HG03558 (cell line): ENCODE results near the gene MCEE.
A peak's percentile ranks its signal among the peaks of the same experiment; 100 is the strongest.
"Not testable (repeated sequence)": the region's sequence is repeated elsewhere in the genome, so short reads cannot be mapped to it uniquely, and the experiment has no call there.

ENCODE experiments used
- ATAC-seq: cut with Tn5 transposase; IDR thresholded peaks from one replicate; pipeline ENCODE4 v1.9.1; 2021; ENCODE audit warnings: moderate number of reproducible peaks; ENCODE audit not compliant: unreplicated experiment; ENCODE audit errors: extremely low read depth

Gene MCEE

DNA sequence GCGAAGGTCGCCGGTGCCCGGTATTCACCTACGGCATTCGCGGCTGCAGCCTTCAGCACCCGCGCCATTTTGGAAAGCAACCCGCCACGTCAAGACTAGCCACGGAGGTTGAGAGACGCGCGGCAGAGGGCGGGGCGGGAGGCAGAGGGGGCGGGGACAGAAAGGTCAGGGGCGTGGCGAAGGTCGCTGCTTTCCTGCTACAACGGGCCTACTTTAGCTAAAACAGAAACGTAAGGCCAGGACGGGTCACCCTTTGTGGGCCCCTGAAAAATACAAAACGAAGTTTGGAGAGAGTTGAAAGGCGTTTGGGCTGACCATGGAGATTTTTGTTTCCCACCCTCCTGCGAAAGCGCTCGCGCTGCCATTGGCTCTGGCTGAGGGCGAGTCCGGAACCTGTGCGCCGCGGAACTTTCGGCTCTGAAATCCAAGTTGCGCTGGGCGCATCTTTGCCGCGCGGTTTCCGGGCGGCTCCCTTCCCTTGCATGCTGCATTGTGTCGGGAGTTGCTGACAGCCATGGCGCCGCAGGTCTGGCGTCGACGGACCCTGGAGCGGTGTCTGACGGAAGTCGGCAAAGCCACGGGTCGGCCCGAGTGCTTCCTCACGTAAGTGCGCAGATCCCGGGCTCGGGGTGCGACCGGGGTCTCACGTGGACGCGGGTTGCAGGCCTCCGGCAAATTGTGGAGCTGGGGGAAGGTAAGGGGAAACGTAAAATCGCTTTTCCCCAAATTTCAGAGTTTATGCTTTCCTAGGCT, at the start of gene MCEE, which contains the start of gene MPHOSPH10:
Gene MCEE, minus strand, starts transcription at position 78 of the 753 bp plus-strand sequence. Its CDS starts 10 bp downstream, at position 68.
Gene MPHOSPH10, plus strand, starts transcription at position 483 of the 753 bp plus-strand sequence. Its CDS starts 32 bp downstream, at position 515.
- peak; percentile 81 for ATAC-seq

DNA sequence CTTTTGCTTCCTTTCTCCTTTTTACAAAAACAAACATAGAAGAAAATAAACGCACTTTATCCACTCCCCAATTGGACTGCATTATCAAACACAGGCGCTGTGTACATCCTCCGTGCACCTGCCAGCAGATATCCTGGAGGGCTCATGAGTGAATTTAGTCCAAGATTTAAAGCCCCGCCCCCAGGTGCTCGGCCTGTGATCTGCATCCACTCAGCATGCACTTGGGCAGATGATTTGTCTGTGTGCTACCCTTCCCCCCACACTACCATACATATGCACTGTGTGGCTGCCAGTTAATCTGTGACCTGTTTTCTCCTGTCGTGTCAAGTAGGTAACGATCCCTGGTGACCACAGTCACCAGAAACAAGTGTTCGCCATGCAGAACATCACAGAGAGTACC, 48.8 kb upstream of the MCEE start:
- not testable (repeated sequence) for ATAC-seq

DNA sequence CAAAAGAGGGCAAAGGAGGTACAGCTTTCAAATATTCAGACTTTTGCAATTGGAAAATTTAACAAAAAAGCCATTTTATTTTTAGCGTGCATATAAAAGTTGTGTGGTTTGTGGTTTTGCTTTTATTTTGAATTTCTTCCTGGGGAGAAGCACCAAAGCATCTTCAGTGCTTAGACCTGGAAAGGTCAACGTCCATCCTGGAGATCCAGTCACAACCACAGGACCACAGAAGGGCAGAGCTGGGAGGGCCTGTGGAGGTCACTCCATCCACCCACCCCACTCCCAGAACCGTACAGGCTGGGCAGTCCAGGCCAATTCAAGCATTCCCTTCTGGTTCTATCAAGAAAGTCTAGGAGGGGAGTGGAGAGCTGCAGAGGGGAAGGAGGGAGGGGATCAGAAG, 44.2 kb upstream of the MCEE start:
- ATAC-seq = no peak

DNA sequence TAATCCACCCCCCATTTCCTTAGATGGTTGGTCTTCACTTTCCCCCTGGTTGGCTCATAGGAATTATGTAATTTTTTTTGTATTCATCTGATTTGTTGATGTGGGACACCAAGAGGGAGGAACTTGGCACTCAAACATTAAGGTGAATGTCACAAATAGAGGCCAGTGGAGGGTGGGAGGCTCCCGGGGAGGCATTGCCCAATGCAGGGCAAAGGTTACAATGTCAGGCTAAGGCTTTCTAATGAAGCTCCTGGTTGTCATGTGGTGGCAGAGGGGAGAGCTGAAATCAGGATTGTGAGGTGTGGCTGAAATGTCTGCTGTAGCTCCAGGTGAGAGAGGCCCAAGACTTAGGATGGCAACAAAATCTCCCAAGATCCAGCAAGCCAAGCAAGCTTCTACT, 43.1 kb upstream of the MCEE start:
- no peak for ATAC-seq

DNA sequence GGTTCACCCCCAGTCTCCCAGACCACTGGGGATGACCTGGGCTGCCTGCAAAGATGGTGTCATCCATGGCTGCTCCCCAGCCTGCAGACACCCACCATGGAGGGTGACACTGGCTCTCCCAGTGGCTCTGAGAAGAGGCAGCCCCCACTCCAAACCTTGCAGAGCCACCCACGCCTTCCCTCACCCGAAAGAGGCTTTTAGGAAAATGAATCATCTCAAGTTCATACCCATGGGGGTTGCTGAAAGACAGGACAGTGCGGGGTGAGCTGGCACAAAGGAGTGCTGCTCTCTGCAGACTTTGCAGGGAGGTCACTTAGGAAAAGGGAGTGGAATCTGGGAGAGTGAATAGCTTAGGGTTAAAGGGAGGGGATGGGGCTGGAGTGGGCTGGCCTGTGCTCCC, 36.8 kb upstream of the MCEE start:
- no peak for ATAC-seq

DNA sequence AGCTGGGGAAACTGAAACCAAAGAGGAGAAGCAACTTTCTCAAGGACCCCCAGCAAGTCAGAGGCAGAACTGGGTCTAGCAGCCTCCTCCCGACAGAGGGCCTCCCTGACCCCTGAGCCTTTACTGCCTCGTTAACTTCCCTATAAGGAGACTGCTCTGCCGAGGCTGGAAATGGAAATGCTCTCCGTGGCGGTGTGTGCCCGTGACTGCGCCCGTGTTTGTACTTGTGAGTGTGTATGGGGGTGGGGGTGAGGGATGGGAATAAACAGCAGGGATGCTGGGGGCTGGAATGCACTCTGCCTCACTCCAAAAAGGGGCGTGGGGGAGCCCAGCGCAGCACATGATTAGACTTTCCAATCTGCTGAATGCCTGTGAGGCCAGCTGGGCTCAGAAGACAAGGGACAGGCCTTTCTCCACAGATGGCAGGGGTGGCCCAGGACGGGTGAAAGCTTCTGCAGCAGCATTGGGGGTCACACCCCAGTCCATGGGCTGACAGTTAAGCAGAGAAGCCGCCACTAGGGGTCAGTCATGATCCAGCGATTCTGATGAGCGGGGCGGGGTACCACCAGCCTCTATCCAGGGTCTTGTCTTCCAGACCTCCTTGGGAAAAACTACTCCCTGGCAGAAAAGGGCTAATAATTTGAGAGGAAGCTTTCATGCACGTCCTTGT, 27.2 kb upstream of the MCEE start:
- no peak for ATAC-seq

DNA sequence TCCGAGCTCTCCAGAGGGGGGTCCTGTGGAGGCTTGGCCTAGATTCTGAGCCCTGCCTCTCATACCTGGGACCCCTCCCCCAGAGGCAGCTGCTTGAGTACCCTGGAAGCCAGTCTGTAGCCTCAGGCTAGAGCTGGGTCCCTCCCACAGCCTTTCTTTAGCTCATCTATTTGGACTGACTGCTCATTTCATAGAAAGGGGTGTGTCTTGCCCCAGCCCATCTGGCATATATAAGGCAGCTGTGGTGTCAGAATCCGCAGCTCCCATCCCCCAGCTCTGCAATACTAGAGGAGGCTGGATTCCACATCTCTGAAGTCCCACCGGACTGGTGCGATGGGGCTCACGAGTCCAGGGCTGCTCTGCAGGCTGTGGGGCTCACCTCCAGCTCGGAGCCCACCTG, 26.5 kb upstream of the MCEE start:
- ATAC-seq = no peak

DNA sequence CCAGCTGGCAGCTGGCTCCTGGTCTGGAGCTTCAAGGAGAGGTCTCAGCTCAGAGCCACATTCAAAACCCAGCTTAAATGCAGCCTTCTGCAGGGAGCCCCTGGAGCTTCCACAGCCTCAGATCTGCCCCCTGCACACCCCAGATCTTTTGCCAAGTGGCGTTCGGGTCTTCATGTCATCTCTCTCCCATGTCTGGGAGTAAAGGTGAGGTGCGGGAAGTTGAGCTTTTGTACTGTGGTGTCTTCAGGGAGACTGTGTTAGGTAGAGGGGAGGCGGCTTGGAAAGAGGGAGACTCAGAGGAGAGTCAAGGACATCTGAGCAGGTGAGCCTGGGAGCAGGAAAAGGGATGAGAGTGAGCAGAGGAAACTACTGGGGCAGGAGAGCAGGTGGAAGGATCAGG, 25.8 kb upstream of the MCEE start:
- ATAC-seq = no peak

DNA sequence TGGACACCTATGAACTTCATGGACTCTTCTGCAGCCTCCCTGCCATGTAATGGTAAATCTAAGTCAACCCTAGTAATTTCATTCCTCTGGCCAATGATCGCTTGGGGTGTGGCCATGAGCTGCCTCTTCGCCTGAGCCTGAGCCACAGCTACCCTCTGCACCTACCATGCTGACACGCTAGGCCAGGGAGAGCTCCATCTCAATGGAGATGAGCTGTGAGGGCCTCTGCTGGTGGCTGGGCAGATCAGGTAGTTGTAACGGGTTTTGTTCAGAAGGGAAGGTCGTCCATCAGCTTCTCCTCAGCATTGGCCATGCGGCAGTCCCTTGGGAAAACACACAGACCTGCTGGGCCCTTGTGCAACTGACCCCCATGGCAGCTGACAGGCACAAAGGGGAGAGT, 24.8 kb upstream of the MCEE start:
- ATAC-seq = no peak

DNA sequence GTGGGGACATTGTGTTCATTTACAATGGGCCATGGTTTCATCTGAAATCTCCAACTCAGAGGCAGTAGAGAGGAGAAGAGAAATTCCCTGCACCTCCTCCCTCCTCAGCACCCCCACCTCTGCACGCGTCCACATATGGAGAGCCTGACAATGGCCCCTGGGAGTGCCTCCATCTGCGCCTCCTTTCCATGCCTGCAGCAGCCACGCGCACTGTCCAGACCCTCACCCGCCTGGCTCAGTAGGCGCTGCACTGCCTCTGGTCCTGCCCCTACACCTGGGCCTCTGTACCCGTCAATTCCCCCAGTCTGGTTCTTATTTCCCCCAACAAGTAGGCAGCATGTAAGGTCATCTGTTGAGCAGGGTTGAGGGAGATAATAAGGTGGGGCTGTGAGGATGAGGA, 24.2 kb upstream of the MCEE start:
- no peak for ATAC-seq

DNA sequence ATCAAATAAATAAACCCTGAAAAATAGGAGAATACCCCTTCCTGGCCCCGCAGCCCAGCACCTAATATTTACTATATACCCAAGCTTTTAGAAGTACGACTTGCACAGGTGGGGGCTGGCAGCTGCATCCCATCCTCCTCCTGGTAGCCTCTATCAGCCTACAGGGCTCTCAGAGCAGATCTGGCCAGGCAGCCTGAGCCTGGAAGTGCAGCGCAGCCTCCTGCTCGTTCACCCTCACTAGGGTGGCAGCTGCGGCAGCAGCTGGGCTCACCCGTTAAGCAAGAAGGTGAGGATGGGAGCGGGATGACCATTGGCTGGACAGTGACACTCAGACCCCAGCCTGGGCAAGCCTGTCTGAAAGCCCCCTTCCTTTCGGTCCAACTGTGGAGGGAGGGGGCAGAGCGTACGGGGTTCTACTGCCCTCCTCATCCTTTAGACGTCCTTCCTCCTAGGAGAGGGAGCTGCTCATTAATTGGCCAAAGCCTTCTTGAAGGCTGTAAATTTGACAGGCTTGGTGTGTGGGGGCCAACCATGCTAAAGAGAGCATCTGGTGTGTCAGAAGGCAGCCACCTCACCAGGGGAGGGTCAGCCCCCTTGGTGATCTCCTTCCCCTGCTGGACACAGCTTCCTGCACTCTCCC, 23.7 kb upstream of the MCEE start:
- no peak for ATAC-seq

DNA sequence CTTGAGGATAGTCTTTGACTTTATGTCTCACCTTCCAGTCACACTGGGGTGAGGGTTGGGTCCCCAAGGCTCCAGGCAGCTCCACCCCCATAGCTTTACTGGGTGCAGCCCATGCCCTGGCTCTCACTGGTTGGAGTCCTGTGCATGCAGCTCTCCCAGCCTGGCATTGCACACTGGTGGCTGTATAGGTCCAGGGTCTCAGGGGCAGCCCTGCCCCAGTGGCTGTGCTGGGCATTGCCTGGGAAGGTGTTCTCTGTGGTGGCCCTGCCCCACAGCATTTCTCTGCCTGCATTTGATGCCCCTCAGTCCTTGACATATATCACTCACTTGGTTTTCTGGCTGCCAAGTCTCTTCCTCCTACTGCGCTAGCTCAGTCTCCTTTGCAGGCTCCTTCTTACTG, 21.6 kb upstream of the MCEE start:
- no peak for ATAC-seq

DNA sequence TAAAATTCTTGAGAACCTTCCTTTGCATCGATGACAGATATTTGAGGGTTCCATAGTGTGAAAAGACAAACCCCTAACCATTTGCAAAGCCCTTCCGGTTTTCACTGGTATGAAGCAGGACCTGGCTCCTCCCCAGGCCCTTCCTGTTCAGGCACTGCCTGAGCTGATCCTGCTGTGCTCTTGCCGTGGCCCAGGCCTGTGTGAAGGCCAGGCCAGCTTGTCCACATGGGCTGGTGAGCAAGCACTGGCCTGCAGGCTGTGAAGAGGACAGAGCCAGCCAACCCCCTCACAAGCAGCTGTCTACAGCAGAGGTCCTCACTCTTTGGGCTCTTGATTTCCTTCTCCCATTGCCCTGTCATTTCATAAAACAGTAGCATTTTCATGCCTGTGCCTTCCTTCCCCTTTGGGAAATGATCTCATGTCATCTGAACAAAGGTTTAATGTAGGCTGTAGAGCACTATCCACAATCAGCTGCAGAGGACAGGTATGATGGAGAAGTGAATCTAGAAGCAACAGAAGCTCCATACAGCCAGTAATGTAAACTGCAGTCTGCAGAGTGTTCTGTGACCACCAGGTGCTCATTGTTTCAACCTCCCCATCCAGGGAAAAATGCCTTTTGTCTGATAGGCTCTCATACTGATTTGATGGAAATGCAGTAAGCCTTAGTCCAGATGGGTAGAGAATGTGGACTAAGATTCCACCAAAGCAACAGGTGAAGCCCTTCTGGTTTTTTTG, 20.2 kb upstream of the MCEE start:
- ATAC-seq = no peak

DNA sequence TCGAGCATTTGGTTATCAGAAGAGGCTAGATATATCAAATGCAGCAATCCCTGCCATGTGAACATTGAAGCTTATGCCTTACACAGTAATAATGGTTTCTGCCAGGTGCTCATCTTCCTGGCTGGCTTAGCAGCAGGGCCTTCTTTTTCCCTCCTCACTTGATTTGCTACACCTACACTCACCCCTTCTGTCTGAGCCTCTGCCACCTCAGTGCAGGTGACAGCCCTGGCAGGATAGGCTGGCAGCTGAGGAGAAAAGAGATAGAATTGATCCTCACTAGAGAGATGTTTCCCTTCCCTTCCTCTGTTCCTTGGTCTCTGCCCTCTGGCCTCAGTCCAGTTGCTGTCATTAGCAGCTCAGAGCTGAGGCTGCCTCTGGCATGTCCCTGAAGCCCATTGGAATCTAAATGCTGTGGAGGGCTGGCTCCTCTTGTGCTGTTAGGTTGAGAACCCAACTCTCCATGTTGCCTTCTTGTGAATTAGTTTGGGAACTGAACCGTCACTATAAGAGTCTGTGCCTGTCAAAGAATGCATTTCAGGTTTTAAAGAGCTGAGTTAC, 18.6 kb upstream of the MCEE start:
- no peak for ATAC-seq

DNA sequence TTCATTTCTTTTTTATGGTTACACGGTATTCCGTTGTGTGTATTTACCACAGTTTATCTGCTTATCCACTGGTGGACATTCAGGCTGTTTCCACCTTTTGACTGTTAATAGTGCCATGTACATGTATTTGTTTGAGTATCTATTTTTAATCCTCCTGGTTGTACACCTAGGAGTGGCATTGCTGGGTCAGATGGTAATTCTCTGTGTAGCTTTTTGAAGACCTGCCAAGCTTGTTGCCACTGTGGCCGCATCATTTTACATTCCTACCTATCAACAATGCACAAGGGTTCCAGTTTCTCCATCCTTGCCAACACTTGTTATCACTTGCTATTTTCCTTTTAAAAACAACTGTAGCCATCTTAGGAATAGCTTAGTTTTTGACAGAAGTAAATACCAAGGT, 13.8 kb upstream of the MCEE start:
- ATAC-seq = no peak

DNA sequence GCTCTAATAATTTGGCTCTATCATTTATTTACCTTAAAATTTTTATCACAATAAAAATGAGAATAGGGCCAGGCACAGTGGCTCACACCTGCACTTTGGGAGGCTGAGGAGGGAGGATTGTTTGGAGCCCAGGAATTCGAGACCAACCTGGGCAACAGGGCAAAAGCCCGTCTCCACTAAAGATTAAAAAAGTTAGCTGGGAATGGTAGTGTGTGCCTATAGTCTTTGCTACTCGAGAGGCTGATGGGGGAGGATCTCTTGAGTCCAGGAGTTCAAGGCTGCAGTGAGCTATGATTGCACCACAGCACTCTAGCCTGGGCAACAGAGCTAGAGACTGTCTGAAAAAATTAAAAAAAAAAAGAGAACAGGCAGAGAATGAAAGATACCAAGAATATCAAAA, 6.1 kb upstream of the MCEE start:
- no peak for ATAC-seq

DNA sequence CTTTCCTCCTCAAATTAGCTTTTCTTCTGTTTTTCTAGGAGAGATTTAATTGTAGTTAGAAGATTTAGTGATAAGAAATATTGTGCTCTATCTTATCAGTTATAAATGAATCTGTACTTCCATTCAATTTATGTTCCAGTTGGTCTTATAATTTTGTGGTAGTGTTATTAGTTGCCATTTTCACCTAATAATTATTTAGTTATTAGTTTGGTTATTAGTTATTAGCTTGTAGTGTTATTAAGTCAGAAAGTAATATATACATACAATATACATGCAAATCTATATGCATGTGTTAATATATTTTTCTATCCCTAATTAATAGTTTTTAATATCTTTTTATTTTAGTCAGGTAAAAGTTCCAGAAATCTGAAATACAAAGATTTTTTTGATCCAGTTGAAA, 3.6 kb upstream of the MCEE start:
- ATAC-seq = no peak

DNA sequence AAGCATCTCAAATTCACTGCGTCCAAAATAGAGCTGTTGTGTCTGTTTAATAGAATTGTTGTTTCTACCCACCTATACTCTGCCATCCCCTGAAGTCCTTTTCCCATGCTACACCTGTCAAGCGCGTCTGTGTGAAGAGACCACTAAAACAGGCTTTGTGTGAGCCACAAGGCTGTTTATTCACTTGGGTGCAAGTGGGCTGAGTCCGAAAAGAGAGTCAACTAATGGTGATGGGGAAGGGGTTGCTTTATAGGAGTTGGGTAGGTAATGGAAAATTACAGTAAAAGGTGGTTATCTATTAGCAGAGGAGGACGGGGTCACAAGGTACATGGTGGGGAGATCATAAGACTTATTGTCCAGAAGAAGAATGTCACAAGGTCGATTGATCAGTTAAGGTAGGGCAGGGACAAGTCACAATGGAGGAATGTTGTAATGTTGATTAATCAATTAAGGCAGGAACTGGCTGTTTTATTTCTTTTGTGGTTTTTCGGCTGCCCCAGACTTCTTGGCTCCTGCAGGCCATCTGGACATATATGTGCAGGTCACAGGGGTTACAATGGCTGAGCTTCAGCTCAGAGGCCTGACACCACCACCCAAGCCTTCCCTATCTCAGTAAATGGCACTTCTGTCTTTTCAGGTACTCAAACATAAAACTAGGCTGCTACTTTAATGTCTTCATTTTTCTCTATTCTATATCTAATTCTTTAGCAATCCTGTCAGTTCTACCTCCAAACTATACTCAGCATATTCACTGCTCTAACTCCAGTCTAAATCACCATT, 1.5 kb upstream of the MCEE start:
- ATAC-seq = not testable (repeated sequence)

DNA sequence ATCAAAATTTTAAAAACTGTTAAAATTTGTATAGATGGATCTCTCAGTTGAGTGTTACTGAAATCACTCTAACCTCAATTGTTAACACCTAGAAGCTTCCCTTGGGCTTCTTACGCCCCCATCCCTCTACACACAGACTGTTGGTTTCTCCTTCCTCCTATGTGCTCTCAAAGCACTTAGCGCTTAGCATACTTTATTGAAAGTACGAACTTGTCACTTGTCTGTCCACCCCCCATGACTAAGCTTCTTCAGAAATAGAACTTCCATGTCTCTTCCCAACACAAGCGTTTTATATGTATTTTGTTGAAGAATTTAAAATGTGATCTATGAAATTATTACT, 846 bp upstream of the MCEE start:
- no peak for ATAC-seq

DNA sequence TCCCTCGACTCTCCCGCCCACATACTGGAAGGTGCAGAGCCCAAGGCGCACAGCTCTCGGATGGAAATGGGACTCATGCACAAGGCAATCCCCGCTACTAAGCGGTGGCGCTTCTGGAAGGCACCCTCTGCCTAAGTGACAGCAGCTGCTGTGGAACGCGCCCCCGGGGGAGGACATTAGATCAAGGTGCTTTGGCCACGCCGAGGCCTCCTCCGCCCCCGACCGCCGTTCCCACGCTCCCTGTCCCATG, 202 bp downstream of the MCEE start:
- ATAC-seq = peak; percentile 14
